Activated CD8-positive, alpha-beta memory T cell treated with anti-CD3 and anti-CD28 coated beads for 36 hours (primary cell): ENCODE measurements around the gene TESK2. TPM values are rescaled to one million over a fixed set of nuclear protein-coding genes. Genes with fewer than 3 reads are reported as not detected.

Source experiments
- CTCF ChIA-PET: fragments of 350-600 bp; sonication (Branson Sonifier 250); formaldehyde crosslinking; loops from one replicate; lab custom pipeline; 2021; ENCODE audit warnings: antibody characterized with exemption; lab: Charles Lee
- POLR2A ChIA-PET: fragments of 350-600 bp; sonication (Branson Sonifier 250); formaldehyde crosslinking; loops from one replicate; lab custom pipeline; 2021; ENCODE audit warnings: antibody characterized with exemption; lab: Charles Lee
- total RNA-seq, 2 experiments: library from RNA; stranded (reverse); gene quantifications; one replicate each; pipeline ENCODE4 v1.2.3, GENCODE V29; 2021

TESK2 gene
- total RNA-seq, 2 experiments from 2014 or later = 2.5 to 2.9 TPM

- ChIA-PET POLR2A (interaction anchor here (6.0 kb wide), 1 partner anchor 11 kb away, joined by 63 read pairs; the partner anchor contains the start of gene HPDL), CTCF (no interaction called here)
Measured at GRCh38 chr1:45337630-45338325, 153.2 kb downstream of the TESK2 start.

GRCh38 chr1:45335855-45336324 lies 155.1 kb downstream of the TESK2 start:
- ChIA-PET CTCF (interaction anchor here (2.5 kb wide), 1 partner anchor 9 kb away, joined by 6 read pairs; the partner anchor contains the start of gene HPDL), POLR2A (no interaction called here)

- ChIA-PET POLR2A (no interaction called here), CTCF (interaction anchor here (2.5 kb wide), 1 partner anchor 8 kb away, joined by 6 read pairs; the partner anchor contains the start of gene HPDL)
Measured at GRCh38 chr1:45334308-45335245, 156.4 kb downstream of the TESK2 start.

- ChIA-PET POLR2A (no interaction called here), CTCF (no interaction called here)
Measured at GRCh38 chr1:45332346-45332720, 158.6 kb downstream of the TESK2 start.

GRCh38 chr1:45331436-45332345 lies 159.3 kb downstream of the TESK2 start:
- CTCF ChIA-PET = interaction anchor here (0.7 kb wide), 1 partner anchor 159 kb away, joined by 3 read pairs; the partner anchor contains the start of gene TESK2
- POLR2A ChIA-PET = no interaction called here

GRCh38 chr1:45329445-45329844 lies 161.5 kb downstream of the TESK2 start:
- POLR2A ChIA-PET = no interaction called here
- CTCF ChIA-PET = interaction anchor here (0.6 to 1.1 kb wide), 3 partner anchors 10 to 171 kb away, joined by 3 to 6 read pairs (median 3); partner anchors contain the start of gene MMACHC

GRCh38 chr1:45328680-45329079 lies 162.3 kb downstream of the TESK2 start:
- ChIA-PET CTCF (interaction anchor here (0.7 to 3.4 kb wide), 3 partner anchors 11 to 28 kb away, joined by 3 to 25 read pairs (median 3); partner anchors contain the start of genes MUTYH and TOE1), POLR2A (interaction anchor here (2.5 to 3.3 kb wide), 2 partner anchors 11 to 317 kb away, joined by 13 to 63 read pairs; partner anchors contain the start of genes HECTD3, MUTYH, TOE1 and UROD)

- POLR2A ChIA-PET = interaction anchor here (1.4 to 3.3 kb wide), 4 partner anchors 12 to 316 kb away, joined by 3 to 63 read pairs (median 10); partner anchors contain the start of genes HECTD3, MUTYH, TOE1 and UROD
- CTCF ChIA-PET = interaction anchor here (0.6 to 3.4 kb wide), 9 partner anchors 8 to 165 kb away, joined by 3 to 25 read pairs (median 3); partner anchors contain the start of genes MUTYH and TOE1
Measured at GRCh38 chr1:45327644-45328515, 163.1 kb downstream of the TESK2 start.

- ChIA-PET POLR2A (interaction anchor here (1.0 to 3.3 kb wide), 7 partner anchors 12 to 315 kb away, joined by 3 to 63 read pairs (median 5); partner anchors contain the start of genes AKR1A1, HECTD3, MUTYH and PRDX1), CTCF (interaction anchor here (0.8 to 3.4 kb wide), 9 partner anchors 9 to 315 kb away, joined by 3 to 25 read pairs (median 3); partner anchors contain the start of genes MUTYH, TOE1 and UROD)
Measured at GRCh38 chr1:45326627-45327623, 164.0 kb downstream of the TESK2 start, which contains the start of gene HPDL. TSS of gene HPDL (plus strand) at chr1:45326895. CDS start at chr1:45327149, 254 bp downstream.

- ChIA-PET POLR2A (interaction anchor here (1.0 to 3.3 kb wide), 8 partner anchors 11 to 314 kb away, joined by 3 to 63 read pairs (median 5); partner anchors contain the start of genes AKR1A1, HECTD3, MUTYH and PRDX1), CTCF (interaction anchor here (1.6 to 3.4 kb wide), 3 partner anchors 10 to 312 kb away, joined by 4 to 25 read pairs (median 6); partner anchors contain the start of genes MUTYH and TOE1)
Measured at GRCh38 chr1:45325851-45326506, 165.0 kb downstream of the TESK2 start.

- ChIA-PET CTCF (no interaction called here), POLR2A (interaction anchor here (0.6 kb wide), 1 partner anchor 103 kb away, joined by 4 read pairs; no protein-coding TSS in a partner anchor)
Measured at GRCh38 chr1:45322486-45323040, 168.4 kb downstream of the TESK2 start.

GRCh38 chr1:45321444-45321843 lies 169.5 kb downstream of the TESK2 start:
- CTCF ChIA-PET = interaction anchor here (1.1 kb wide), 1 partner anchor 30 kb away, joined by 3 read pairs; no protein-coding TSS in a partner anchor
- POLR2A ChIA-PET = no interaction called here

- CTCF ChIA-PET = interaction anchor here (0.6 to 1.0 kb wide), 2 partner anchors 13 to 462 kb away, joined by 3 read pairs; no protein-coding TSS in a partner anchor
Measured at GRCh38 chr1:45319761-45320160, 171.2 kb downstream of the TESK2 start.

GRCh38 chr1:45317166-45317565 lies 173.8 kb downstream of the TESK2 start:
- CTCF ChIA-PET = interaction anchor here (1.3 kb wide), 1 partner anchor 12 kb away, joined by 3 read pairs; no protein-coding TSS in a partner anchor
- POLR2A ChIA-PET = no interaction called here

More at GRCh38 chr1:45319761-45320160, 171.2 kb downstream of the TESK2 start:
- POLR2A ChIA-PET = no interaction called here
